Mesenchymal stem cell (in vitro differentiated cells and primary cell): Measurements from ENCODE around the gene PPP2R5D.
"Not testable (repeated sequence)": the region's sequence is repeated elsewhere in the genome, so short reads cannot be mapped to it uniquely, and the experiment has no call there.

Experiments
- DNase-seq: peaks from one replicate; pipeline ENCODE4 v3.0.0-alpha.2; 2013
- H2AFZ ChIP-seq: one replicate; pipeline ENCODE4 v1.6.1; 2013; ENCODE audit warnings: low read depth, mild to moderate bottlenecking, control low read depth, inconsistent platforms, low read length, moderate library complexity
- H2AK5ac ChIP-seq: 2 replicates; pipeline ENCODE4 v1.6.1; 2013; ENCODE audit warnings: low read length, moderate library complexity, mild to moderate bottlenecking, inconsistent platforms; ENCODE audit not compliant: severe bottlenecking
- H2BK120ac ChIP-seq: one replicate; pipeline ENCODE4 v1.6.1; 2013; ENCODE audit warnings: low read depth, mild to moderate bottlenecking, inconsistent platforms, low read length, moderate library complexity
- H2BK12ac ChIP-seq, 2 experiments: one replicate each; pipeline ENCODE4 v1.6.1; 2013; ENCODE audit warnings: inconsistent platforms in 2 of 2, low read length in 2 of 2, mild to moderate bottlenecking in 2 of 2, moderate library complexity in 2 of 2, control low read depth in 1 of 2
- H2BK15ac ChIP-seq: one replicate; pipeline ENCODE4 v1.6.1; 2013; ENCODE audit warnings: mild to moderate bottlenecking, low read depth, inconsistent platforms; ENCODE audit not compliant: poor library complexity, severe bottlenecking
- H2BK5ac ChIP-seq: 2 replicates; pipeline ENCODE4 v1.6.1; 2013; ENCODE audit warnings: low read depth, mild to moderate bottlenecking, low read length, control low read depth, inconsistent platforms; ENCODE audit not compliant: poor library complexity, severe bottlenecking
- H3K14ac ChIP-seq, 2 experiments: one replicate each; pipeline ENCODE4 v1.6.1; 2013; ENCODE audit warnings: inconsistent platforms in 2 of 2, low read length in 2 of 2, control low read depth in 1 of 2, mild to moderate bottlenecking in 1 of 2, moderate library complexity in 1 of 2
- H3K18ac ChIP-seq, 2 experiments: one replicate each; pipeline ENCODE4 v1.6.1; 2013; ENCODE audit warnings: inconsistent platforms in 2 of 2, low read length in 2 of 2, control low read depth in 1 of 2, low read depth in 1 of 2, mild to moderate bottlenecking in 1 of 2
- H3K23ac ChIP-seq, 2 experiments: one replicate each; pipeline ENCODE4 v1.6.1; 2013; ENCODE audit warnings: inconsistent platforms in 2 of 2, low read length in 2 of 2, mild to moderate bottlenecking in 2 of 2, moderate library complexity in 2 of 2, control low read depth in 1 of 2
- H3K27ac ChIP-seq: 2 replicates; pipeline ENCODE4 v1.5.1; 2013; ENCODE audit warnings: mild to moderate bottlenecking, moderate library complexity, low read length, control low read depth, inconsistent platforms; ENCODE audit not compliant: poor library complexity, severe bottlenecking
- H3K27me3 ChIP-seq, 2 experiments: 2 replicates each; pipeline versions ENCODE4 v1.6.1 to v1.7.0; 2013; ENCODE audit warnings: low read length in 2 of 2, mild to moderate bottlenecking in 2 of 2, moderate library complexity in 2 of 2, control low read depth in 1 of 2, inconsistent platforms in 1 of 2; ENCODE audit not compliant: control insufficient read depth in 1 of 2, insufficient read depth in 1 of 2
- H3K36me3 ChIP-seq, 2 experiments: 2 replicates each; pipeline versions ENCODE4 v1.6.1 to v1.7.0; 2013; ENCODE audit warnings: low read length in 2 of 2, control low read depth in 1 of 2, inconsistent platforms in 1 of 2, low read depth in 1 of 2, mild to moderate bottlenecking in 1 of 2; ENCODE audit not compliant: insufficient read depth in 2 of 2, control insufficient read depth in 1 of 2
- H3K4ac ChIP-seq, 2 experiments: one replicate each; pipeline ENCODE4 v1.6.1; 2013; ENCODE audit warnings: inconsistent platforms in 2 of 2, low read length in 2 of 2, mild to moderate bottlenecking in 2 of 2, moderate library complexity in 2 of 2, control low read depth in 1 of 2, low read depth in 1 of 2
- H3K4me1 ChIP-seq: 2 replicates; pipeline ENCODE4 v1.6.1; 2013; ENCODE audit warnings: low read depth, low read length, control low read depth; ENCODE audit not compliant: control insufficient read depth, insufficient read depth
- H3K4me2 ChIP-seq: 2 replicates; pipeline ENCODE4 v1.6.1; 2013; ENCODE audit warnings: low read length, mild to moderate bottlenecking, inconsistent platforms; ENCODE audit not compliant: poor library complexity, severe bottlenecking
- H3K4me3 ChIP-seq, 2 experiments: 2 replicates each; pipeline versions ENCODE4 v1.5.1 to v1.7.0; 2013; ENCODE audit warnings: low read length in 2 of 2, mild to moderate bottlenecking in 2 of 2, control low read depth in 1 of 2, low read depth in 1 of 2; ENCODE audit not compliant: insufficient read depth in 1 of 2
- H3K79me1 ChIP-seq: replicated peaks from 2 replicates; pipeline ENCODE4 v1.6.1; 2013; ENCODE audit warnings: mild to moderate bottlenecking, control low read depth, low read length, inconsistent platforms; ENCODE audit not compliant: poor library complexity, severe bottlenecking
- H3K9ac ChIP-seq: 2 replicates; pipeline ENCODE4 v1.7.0; 2013; ENCODE audit warnings: mild to moderate bottlenecking, low read length, moderate library complexity
- H3K9me3 ChIP-seq: 2 replicates; pipeline ENCODE4 v1.7.0; 2013; ENCODE audit warnings: mild to moderate bottlenecking, low read length; ENCODE audit not compliant: control insufficient read depth
- H4K8ac ChIP-seq: one replicate; pipeline ENCODE4 v1.6.1; 2013; ENCODE audit warnings: inconsistent platforms, mild to moderate bottlenecking, low read length, moderate library complexity
- H4K91ac ChIP-seq: one replicate; pipeline ENCODE4 v1.6.1; 2013; ENCODE audit warnings: mild to moderate bottlenecking, low read length, inconsistent platforms
- WGBS: methylation state at CpG from one replicate; pipeline ENCODE4 v1.1.7; 2013; ENCODE audit warnings: mixed read lengths; 5-methylcytosine and 5-hydroxymethylcytosine counted together

Gene PPP2R5D

DNA sequence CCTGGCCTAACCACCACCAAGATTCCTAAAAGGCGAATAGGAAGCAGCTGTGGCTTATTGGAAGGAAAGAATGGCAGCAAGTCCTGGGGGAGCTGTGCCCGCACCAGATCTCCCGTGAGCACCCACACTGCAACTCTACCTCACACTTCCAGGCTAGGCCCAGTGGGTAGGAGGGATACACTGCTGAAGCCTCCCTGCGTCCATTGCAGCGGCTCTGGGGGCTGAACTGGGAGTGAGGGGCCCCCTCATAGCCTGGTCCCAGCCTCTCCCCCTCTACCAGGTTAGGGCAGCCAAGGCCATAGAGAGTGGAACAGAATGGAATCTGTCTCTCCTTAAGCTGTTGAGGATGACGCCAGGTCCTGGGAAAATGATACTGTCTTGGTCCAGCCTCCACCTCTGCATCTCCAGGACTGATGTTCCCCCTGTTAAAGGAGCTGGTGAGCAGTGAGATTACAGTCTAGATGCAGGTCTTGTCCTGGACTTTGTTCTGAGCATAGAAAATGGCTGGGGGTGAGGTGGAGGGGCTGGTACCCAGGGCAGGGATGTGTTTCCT, 43.8 kb upstream of the PPP2R5D start:
- Histone ChIP-seq H3K27ac (no peak overlapping the region), H3K23ac (no peak overlapping the region), H3K79me1 (peaks cover 32% of the 10 kb centered on the region), H3K9ac (no peak overlapping the region), H3K14ac (peak overlapping the region in 1 of 2 experiments; percentile 74), H4K91ac (no peak overlapping the region), H3K27me3 (no peaks in the 10 kb centered on the region), H4K8ac (no peak overlapping the region), H3K18ac (no peak overlapping the region), H3K36me3 (peaks cover 58 to 62% of the 10 kb centered on the region in 2 experiments), H3K4me1 (no peaks in the 10 kb centered on the region), H3K4ac (no peak overlapping the region), H2AK5ac (no peak overlapping the region), H3K9me3 (no peaks in the 10 kb centered on the region), H3K4me3 (no peak overlapping the region), H2BK15ac (no peak overlapping the region), H2BK120ac (no peak overlapping the region), H2BK12ac (no peak overlapping the region), H3K4me2 (no peak overlapping the region), H2BK5ac (no peak overlapping the region), H2AFZ (no peak overlapping the region)
- WGBS: 91% methylated on average over 6 of the region's 6 CpGs
- no peak for DNase-seq

DNA sequence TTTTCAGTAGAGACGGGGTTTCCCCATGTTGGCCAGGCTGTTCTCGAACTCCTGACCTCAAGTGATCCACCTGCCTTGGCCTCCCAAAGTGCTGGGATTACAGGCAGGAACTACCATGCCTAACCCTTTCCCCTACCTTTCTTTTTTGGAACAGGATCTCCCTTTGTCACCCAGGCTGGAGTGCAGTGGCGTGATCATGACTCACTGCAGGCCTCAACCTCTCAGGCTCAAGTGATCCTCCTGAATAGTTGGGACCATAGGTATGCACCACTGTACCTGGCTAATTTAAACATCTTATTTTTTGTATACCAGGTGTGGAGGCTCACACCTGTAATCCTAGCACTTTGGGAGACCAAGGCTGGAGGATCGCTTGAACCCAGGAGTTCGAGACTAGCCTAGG, 43.0 kb upstream of the PPP2R5D start:
- H2BK15ac ChIP-seq, H4K8ac ChIP-seq, H2AFZ ChIP-seq, H3K9me3 ChIP-seq, H3K4me2 ChIP-seq, H3K4ac ChIP-seq, H3K18ac ChIP-seq, H2BK12ac ChIP-seq, H3K4me1 ChIP-seq, H2AK5ac ChIP-seq, H3K27me3 ChIP-seq, H3K27ac ChIP-seq, H3K14ac ChIP-seq, H2BK5ac ChIP-seq, H2BK120ac ChIP-seq, H3K23ac ChIP-seq, DNase-seq, H3K4me3 ChIP-seq, H4K91ac ChIP-seq, H3K9ac ChIP-seq: not testable (repeated sequence)
- WGBS: 97% methylated on average over 4 of the region's 5 CpGs
- peaks cover 54% of the 10 kb centered on the region in 2 experiments for H3K36me3 ChIP-seq
- peaks cover 29% of the 10 kb centered on the region for H3K79me1 ChIP-seq

DNA sequence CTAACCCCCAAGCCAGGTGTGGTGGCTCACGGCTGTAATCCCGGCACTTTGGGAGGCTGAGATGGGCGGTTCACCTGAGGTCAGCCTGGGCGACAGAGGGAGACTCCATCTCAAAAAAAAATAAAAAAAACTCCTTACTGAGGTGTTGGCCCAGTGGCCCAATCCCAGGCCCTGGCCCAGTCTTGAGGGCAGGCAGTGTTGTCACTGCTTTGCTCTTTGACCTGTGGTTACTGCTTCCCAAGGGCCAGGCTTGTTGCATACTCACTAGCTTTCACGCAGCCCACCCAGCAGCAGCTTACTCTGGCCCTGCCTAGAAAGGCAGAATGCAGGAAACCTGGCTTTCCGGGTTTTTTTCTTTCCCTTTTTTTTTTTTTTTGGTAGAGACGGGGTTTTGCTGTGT, 41.9 kb upstream of the PPP2R5D start:
- no peak overlapping the region for H2AFZ ChIP-seq
- H3K4me3 ChIP-seq: no peak overlapping the region
- no peak for DNase-seq
- 88% methylated on average over 7 of the region's 7 CpGs for WGBS
- no peak overlapping the region for H3K9ac ChIP-seq
- no peak overlapping the region for H3K14ac ChIP-seq
- H4K91ac ChIP-seq: no peak overlapping the region
- no peak overlapping the region for H2AK5ac ChIP-seq
- H3K27ac ChIP-seq: no peak overlapping the region
- H2BK15ac ChIP-seq: no peak overlapping the region
- no peak overlapping the region for H4K8ac ChIP-seq
- no peak overlapping the region for H2BK5ac ChIP-seq
- H3K18ac ChIP-seq: no peak overlapping the region
- H3K9me3 ChIP-seq: no peaks in the 10 kb centered on the region
- no peaks in the 10 kb centered on the region for H3K4me1 ChIP-seq
- H2BK12ac ChIP-seq: no peak overlapping the region
- H2BK120ac ChIP-seq: no peak overlapping the region
- H3K36me3 ChIP-seq: peaks cover 45% of the 10 kb centered on the region in 2 experiments
- H3K4ac ChIP-seq: no peak overlapping the region
- no peak overlapping the region for H3K23ac ChIP-seq
- no peaks in the 10 kb centered on the region for H3K27me3 ChIP-seq
- H3K4me2 ChIP-seq: no peak overlapping the region
- H3K79me1 ChIP-seq: peaks cover 23% of the 10 kb centered on the region

DNA sequence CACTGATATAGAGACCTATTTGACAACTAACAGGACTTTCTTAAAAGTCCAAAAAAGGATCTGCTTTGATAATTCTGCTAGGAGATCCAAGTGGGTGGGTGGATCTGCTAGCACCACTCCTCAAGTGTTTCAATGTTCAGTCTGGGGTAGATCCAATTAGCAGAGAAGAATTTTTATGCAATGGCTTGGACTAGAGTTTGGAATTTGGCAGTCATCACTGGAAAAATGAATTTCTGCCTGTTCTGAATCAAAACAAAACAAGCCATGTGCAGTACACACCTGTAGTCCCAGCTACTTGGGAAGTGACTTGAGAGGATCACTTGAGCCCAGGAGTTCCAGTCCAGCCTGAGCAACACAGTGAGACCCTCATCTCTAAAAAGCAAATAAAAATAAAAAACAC, 36.4 kb upstream of the PPP2R5D start:
- Histone ChIP-seq H3K14ac (no peak overlapping the region), H3K9me3 (no peaks in the 10 kb centered on the region), H3K9ac (no peak overlapping the region), H3K4me2 (no peak overlapping the region), H3K4ac (no peak overlapping the region), H3K18ac (no peak overlapping the region), H4K91ac (no peak overlapping the region), H3K27me3 (no peaks in the 10 kb centered on the region), H2AFZ (no peak overlapping the region), H2BK15ac (no peak overlapping the region), H2BK120ac (no peak overlapping the region), H3K36me3 (peaks cover 0 to 12% of the 10 kb centered on the region in 2 experiments), H2BK5ac (no peak overlapping the region), H3K4me3 (no peak overlapping the region), H4K8ac (no peak overlapping the region), H2AK5ac (no peak overlapping the region), H3K79me1 (peaks cover 2% of the 10 kb centered on the region), H3K27ac (no peak overlapping the region), H3K23ac (no peak overlapping the region), H3K4me1 (no peaks in the 10 kb centered on the region), H2BK12ac (no peak overlapping the region)
- DNase-seq: no peak
